Retinal pigment epithelial cell (primary cell): Measurements from ENCODE around the gene SPNS3.

Experiments used
- DNase-seq: peaks from one replicate; pipeline ENCODE4 v3.0.0-alpha.2; 2010; ENCODE audit warnings: low read depth
- H3K4me3 ChIP-seq: 2 replicates; pipeline ENCODE4 v1.5.1; 2011; ENCODE audit warnings: mild to moderate bottlenecking, low read length, control low read depth, moderate library complexity
- CTCF ChIP-seq: conservative IDR thresholded peaks from 2 replicates; pipeline ENCODE4 v1.5.1; 2011; ENCODE audit warnings: low read depth, low read length, control low read depth, inconsistent platforms

The SPNS3 gene

DNA sequence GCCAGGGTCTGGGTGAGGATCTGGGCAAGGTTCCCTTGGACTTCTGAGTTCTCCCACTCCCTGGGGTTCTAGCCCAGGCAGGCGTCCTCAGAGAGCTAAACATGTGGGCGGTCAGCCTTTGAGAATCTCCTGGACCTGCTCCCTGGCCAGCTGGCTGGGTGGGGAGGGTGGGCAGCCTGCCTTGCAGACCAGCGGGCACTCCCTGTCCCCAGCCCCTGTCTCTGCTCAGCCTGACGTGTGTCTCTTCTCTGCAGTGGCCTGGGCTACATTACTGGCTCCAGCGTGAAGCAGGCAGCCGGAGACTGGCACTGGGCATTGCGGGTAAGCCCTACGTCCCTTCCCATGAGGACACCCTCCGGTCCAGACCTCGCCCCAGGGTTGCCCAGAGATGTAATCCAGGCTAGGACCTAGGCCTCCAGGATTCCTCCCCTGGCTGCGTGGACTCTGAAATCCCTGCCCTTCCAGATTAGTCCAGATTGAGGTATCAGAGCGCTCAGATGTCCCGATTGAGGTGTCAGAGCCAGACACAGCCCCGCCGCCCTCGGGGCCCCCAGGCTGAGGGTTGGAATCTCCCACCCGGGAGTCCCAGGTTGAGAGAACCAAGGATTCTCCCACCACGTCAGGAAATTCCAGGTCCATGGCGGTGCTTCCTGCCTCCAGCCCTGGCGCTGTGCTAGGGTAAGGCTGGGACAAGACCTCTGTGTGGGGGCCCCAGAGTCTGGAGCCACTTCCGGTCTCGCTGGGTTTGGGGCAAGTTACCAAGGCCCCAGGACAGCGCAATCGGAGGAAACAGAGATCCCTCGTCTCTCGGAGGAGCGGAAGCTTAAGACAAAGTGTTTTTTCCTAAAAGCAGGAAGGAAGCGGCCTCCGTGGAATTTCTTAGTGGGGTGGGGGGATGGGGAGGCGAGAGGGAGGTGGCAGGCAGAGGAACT, 97.3 kb downstream of the SPNS3 start:
- H3K4me3 ChIP-seq: no peak overlapping the region
- no peak for TF ChIP-seq CTCF
- DNase-seq: no peak

DNA sequence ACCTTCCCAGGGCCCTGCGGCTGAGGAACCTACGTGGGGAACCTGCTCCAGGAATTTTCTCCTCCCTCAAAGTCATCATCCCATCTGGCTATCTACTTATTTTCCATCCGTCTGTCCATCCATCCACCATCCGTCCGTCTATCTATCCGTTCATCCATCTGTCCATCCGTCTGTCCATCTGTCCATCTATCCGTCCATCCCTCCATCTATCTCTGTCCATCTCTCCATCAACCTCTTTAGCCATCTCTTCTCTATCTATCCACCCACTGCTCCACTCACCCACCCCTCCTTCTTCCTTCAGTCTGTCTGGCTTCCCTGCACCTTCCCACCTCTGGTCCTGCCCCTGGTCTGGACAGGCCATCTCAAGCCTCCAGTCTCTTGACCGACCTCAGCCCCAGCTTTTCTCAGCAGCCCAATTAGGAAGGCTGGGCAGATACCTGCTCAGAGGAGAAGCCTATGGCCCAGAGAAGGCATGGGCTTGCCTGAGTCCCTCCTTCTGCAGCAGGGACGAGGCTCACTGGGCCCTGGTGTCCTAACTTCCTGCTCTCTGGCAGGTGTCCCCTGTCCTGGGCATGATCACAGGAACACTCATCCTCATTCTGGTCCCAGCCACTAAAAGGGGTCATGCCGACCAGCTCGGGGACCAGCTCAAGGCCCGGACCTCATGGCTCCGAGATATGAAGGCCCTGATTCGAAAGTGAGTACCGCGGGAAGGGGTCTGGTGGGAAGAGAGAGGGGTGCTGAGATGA, 98.4 kb downstream of the SPNS3 start:
- no peak for TF ChIP-seq CTCF
- DNase-seq: no peak
- no peak overlapping the region for H3K4me3 ChIP-seq

- H3K4me3 ChIP-seq: no peak overlapping the region
- DNase-seq: no peak
- no peak for TF ChIP-seq CTCF
These were observed 99.3 kb downstream of the SPNS3 start for GRCh38 chr17:4532860-4533522.

DNA sequence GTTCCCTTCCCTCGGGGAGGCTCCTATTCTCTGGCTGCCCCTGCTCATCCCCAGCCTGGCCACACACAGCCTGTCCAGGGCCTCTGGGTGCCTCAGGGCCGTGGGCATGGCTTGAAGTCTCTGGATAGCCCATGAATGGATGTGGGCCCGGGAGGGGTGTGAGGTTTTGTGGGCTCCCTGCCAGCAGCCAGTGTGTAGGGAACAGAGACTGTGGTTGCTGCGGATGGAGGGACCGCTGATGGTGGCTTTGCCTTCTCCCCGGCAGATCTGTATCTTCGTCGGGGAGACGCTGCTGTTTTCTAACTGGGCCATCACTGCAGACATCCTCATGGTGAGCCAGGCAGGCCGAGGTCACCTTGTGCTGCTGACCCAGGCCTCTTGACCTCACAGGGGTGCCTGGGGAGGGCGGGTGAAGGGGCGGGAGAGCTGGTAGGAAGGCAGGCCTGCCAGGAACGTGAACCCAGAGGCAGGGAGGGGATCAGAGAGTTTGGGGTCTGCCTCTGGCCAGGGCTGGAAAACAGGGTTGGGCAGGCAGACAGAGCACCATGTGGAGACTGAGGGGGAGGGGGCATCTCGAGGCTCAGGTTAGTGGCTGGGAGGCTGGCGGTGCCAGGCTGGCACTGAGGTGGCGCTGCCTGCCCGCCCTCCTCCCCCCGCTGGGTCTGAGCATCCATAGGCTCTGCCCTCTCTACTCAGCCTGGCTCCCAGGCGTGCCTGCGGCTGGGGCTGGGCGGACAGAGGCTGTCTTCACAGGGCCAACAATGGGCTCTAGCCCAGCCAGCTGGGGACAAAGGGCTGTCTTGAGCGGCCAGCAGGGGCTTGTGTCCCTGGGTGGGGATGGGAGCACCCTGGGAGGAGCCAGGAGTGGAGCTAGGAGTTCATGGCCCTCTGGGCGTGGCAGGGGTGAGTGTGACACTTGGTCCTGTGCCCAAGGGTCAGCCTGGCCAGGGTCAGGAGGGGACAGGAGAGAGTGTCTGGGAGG, 100.1 kb downstream of the SPNS3 start:
- DNase-seq: peak; percentile 68
- H3K4me3 ChIP-seq: peak overlapping the region; percentile 35
- peak; percentile 18 for TF ChIP-seq CTCF

- no peak for DNase-seq
- no peak for TF ChIP-seq CTCF
- H3K4me3 ChIP-seq: peak overlapping the region; percentile 35
These were observed 100.8 kb downstream of the SPNS3 start for GRCh38 chr17:4534515-4534914.
